Raji (cell line): ENCODE measurements around the gene RPRML.

Source experiments
- POLR2A ChIP-seq: IDR thresholded peaks from 2 replicates; pipeline ENCODE4 v1.6.1; 2011; ENCODE audit warnings: low read depth, low read length, control low read depth; ENCODE audit not compliant: insufficient read depth

Gene RPRML

DNA sequence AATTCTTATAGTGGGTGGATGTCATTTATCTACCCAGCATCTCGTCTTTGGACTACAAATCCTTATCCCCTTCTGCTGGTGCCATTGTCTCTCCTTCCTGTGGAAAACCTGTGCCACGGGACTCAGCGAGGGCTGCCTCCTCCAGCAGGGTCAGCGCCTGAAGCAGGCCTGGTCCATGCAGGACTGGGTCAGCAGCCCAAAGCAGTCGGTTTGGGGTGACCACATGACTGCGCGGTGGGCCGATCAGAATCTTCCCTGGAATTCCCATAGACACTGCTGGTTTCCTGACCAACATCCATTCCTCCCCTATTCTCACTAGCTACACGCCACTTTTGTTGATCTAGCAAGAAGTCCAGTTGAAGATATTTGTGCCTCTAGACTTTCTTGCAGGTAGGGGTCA lies 26.9 kb downstream of the RPRML start:
- no peak for TF ChIP-seq POLR2A

- TF ChIP-seq POLR2A = no peak
These were observed 27.3 kb downstream of the RPRML start for GRCh38 chr17:46951706-46952105.

DNA sequence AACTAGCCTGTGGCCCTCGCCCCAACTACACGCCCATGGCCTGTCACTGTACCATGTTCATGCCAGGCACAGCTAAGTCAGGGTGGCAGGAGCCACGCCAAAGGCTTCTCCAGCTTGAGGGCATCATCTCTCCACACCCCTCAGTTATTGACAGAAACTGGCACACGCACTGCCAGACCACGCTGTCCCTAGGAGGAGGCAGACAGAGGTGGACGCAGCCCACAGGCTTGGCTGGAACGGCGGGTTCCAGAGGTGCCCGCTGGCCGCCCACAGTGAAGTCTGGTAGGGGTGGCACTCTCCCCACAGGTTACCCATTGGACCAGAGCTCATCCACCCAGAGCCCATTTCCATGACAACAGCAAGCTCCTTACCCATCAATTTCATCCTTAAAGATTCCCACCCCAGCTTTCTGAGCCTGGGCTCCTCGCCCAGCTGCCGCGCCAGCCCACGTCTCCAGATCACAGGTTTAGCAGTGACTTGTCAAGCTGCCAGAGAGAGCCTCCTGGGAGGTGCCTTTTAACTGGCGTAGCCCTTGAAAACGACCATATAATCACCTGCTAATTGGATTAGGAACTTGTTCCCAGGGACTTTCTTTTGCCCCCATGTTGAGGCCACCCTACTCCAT lies 27.9 kb downstream of the RPRML start:
- TF ChIP-seq POLR2A = no peak

- no peak for TF ChIP-seq POLR2A
These were observed 28.6 kb downstream of the RPRML start for GRCh38 chr17:46950342-46950996.

DNA sequence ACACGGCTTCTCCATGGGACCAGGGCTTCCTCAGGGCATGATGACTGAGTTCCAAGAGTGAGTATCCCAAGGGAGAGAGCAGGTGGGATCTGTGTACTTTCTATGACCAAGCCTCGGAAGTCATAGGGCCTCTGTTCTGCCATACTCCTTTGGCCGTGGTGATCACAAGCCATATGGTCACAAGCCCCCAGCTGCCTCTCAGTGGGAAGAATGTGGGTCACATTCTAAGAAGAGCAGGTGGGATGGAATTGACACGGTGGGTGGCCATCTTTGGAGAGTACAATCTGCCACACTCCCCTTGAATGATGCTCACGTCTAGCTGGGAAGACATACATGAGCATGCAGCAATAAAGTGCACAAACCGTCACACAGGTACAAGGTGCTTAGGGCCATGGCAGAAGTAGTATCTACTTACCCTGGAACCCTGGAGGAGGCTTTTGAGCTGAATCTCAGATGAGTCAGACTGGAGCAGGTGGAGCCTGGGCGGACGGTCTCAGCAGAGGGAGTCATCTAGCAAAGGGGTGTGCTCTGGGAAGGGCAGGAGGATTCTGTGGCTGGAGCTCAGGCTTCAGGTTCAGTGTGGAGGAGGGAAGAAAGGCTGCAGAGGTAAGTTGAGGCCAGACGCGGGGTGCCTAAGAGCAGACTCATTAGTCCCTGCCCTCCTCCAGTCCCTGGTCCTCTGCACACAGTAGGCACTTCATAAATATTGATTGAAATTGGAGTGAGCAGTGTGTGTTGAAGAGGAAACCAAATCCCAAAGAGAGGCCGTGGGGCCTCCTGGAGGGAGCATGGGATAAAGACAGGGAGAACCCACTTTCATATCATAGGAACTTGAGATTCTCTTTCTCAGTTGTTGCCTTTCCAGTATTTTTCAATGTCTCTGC lies 29.5 kb downstream of the RPRML start:
- no peak for TF ChIP-seq POLR2A

DNA sequence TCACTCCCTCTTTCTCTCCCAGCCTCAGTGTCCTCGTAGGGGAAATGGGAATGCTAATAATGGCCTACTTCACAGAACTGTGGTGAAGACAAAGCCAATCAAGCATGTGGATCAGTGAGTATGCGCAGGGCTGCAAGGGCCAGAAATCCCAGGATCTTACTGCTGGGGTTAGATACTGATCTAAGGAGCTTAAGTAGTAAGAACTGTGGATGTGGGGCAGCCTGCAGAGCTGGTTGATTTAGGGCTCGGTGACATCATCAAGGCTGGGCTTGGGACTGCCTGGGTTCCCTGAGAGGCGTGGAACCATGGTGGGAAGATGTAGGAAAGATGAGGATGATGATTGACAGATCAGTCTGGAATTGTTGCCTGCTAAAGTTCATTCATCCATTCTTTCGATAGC lies 30.5 kb downstream of the RPRML start:
- TF ChIP-seq POLR2A = no peak

DNA sequence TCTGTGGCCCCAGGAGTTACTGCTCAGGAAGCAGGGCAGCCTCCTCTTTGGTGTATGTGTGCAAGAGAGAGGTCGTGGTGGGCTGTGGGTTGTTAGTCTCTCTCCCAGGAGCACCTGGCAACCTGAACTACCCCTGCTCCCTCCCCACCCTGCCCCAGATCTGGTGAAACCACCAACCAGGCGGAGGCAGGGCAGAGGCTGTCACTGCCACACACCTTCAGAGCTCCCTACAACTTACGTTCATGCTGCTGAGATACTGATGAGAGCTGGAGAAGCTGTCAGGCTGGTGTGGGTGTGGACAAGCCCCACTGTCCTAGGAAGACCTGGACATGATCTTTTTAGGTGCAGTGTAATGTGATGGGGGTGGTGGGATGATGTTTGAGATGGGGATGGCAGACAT lies 31.8 kb downstream of the RPRML start:
- TF ChIP-seq POLR2A = no peak

DNA sequence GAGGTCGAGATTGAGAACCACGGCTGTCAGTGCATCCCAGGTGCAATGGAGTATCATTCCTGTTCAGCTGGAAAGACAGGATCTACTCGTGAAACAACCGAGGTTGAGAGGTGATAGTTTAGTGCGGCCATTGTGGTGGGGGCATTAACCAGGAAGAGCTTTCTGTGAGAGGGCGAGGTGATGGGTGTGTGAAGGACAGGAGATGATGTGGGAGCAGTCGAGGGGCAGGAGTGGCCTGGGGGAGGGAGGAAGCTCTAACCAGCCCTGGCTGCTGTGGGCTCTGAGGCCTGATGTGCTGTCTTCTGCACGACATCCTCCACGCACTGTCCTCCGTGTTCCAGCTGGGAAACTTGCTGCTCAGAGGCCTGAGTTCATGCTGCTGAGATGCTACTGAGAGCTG lies 34.1 kb downstream of the RPRML start:
- no peak for TF ChIP-seq POLR2A

DNA sequence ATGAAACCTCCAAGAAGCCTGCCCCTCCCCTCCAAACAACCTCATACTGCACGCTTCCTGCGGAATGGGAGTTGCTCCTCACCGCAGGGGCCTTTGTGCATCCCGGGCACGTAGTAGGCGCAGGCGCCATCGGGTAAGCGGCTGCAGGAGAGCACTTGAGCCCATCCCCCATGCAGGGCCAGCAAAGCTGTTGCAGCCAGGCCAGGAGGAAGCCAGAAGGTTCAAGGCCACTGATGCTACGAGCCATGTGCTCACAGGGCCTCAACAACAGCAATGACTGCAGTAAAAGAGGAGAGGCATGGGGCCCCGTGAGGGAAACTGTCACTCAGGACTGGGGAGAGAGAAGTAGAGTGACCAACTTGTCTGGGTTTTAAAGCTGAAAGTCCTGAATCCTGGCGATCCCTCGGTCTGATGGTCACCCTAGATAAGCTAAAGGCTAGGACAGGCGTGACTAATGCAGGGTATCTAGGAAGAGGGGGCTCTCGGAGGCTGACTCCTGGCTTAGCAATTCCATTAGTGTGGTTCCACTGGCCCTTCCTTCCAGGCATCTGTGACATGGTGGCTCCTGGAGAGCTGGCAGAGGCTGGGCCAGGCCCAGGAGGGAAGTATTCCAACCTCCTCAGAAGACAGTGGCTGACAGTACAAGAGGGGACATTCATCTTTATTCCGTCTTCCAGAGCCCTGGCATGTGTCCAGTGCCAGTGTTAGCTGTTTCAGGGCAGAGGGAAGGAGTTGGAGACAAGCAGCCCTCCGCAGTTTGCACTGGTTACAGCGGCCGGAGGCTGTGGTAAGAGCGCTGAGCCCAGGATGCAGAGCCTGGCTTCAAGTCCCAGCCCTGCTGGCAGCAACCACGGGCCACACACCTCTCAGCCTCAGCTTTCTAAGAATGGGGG lies 35.3 kb downstream of the RPRML start:
- TF ChIP-seq POLR2A = no peak

- TF ChIP-seq POLR2A = 0 out of 2 replicates have a peak, but pooled peaks have one; percentile 12
These were observed 35.9 kb downstream of the RPRML start for GRCh38 chr17:46943218-46943500.

DNA sequence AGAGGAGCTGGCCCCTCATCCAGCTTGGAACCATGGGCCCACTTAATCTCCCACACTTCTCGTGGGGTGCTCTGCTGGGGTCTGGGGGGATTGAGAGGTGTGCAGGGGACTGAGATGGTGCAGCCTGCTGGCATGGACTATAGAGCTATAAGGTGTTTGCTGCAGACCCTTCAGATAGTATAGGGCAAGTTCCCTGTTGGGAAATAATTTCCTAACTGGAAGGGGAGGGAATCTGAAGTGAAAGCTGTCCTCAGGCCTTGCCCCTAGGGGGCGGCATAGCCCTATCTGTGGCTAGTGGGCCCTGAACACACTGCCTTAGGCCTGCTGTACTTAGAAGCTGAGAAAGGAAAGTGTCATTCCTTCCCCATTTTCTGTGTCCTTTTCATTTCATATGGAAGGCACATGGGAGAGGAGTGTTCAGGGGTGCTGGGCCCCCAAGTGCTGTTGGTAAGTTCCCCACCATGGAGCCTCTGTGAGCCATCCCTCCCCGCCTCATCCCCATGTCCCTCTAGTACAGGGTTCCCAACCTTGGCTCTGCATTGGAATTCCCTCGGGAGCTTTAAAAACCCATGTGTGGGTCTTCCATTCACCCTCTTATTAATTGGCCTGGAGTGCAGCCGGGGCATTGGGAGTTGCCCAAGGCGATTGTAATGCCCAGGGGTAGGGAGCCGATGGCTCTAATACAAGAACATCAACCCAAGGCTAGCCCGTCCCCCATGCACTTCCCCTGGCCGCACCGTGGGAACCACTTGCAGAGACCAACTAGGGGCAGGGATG lies 36.4 kb downstream of the RPRML start:
- no peak for TF ChIP-seq POLR2A

DNA sequence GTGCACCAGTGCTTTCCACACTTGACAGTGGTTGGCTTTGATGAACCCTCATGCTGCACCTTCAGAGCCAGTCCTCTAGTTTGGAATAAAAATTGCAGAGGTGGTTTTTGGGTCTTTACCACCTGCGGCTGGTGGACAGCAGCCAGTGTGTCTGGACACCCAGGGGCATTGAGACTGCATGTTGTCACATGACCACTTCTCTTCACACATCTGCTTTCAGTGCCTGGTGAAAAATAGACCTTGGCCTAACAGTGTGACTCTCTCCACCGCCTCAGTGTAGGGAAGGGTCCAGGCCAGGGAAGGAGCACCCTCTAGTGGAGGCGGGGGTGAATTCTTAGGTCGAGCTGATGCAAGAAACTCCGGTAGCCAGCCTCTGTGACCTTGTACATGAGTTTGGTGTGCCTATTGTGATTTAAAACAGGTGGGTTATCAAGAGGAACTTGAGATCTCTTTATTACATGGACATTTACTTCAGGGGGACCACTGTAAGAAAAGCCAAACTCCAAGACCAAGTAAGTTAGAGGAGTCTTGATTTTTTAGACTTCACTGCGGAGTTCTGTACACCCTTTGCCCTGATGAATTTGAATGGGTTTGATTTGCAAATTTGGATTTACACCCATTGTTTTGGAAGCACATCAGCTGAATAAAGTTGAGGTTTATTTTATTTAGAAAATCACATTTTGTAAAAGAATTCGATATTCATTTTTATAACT lies 38.2 kb downstream of the RPRML start:
- no peak for TF ChIP-seq POLR2A

- no peak for TF ChIP-seq POLR2A
These were observed 43.3 kb downstream of the RPRML start for GRCh38 chr17:46935658-46936266.

GRCh38 chr17:46931596-46931995 lies 47.5 kb downstream of the RPRML start:
- no peak for TF ChIP-seq POLR2A

GRCh38 chr17:46930051-46930450 lies 49.0 kb downstream of the RPRML start:
- TF ChIP-seq POLR2A = no peak
